Thyroid gland (tissue), 4 donors: ENCODE measurements around the gene ABAT. TPM values are rescaled to one million over a fixed set of nuclear protein-coding genes. Genes with fewer than 3 reads are reported as not detected.

Experiments used
- DNase-seq, 2 donors: peaks; one replicate each; pipeline ENCODE4 v3.0.0-alpha.2; 2019
- H3K27ac ChIP-seq, 3 donors: fragments of 200-600 bp; sonication (generic); 1 replicate in 2 of 3; 2 replicates in 1 of 3; pipeline ENCODE4 v1.5.1; 2016 to 2019; ENCODE audit warnings: mild to moderate bottlenecking in 1 of 3, moderate library complexity in 1 of 3
- H3K27me3 ChIP-seq: fragments of 200-600 bp; sonication (generic); one replicate; pipeline ENCODE4 v1.5.1; 2019
- H3K36me3 ChIP-seq, 2 donors: fragments of 200-600 bp; sonication (generic); one replicate each; pipeline ENCODE4 v1.5.1; 2016 to 2019
- H3K4me1 ChIP-seq, 2 donors: fragments of 200-600 bp; sonication (generic); one replicate each; pipeline ENCODE4 v1.5.1; 2017 to 2019
- H3K4me3 ChIP-seq, 3 donors: fragments of 200-600 bp; sonication (generic); replicated peaks in 1 of 3; 1 replicate in 2 of 3; 2 replicates in 1 of 3; pipeline ENCODE4 v1.5.1; 2016; ENCODE audit warnings: mild to moderate bottlenecking in 1 of 3
- H3K9me3 ChIP-seq: fragments of 200-600 bp; sonication (generic); one replicate; pipeline ENCODE4 v1.5.1; 2017
- CTCF ChIP-seq, 6 experiments: fragments of 200-600 bp in 3 of 6; fragments of 450-650 bp in 3 of 6; sonication (generic) in 3 of 6; IDR thresholded peaks; one replicate each; pipeline ENCODE4 v1.5.1; 2016 to 2019; ENCODE audit warnings: antibody characterized with exemption in 6 of 6, mild to moderate bottlenecking in 2 of 6, inconsistent platforms in 1 of 6, moderate library complexity in 1 of 6
- POLR2A ChIP-seq, 2 donors: fragments of 450-650 bp; IDR thresholded peaks; one replicate each; pipeline ENCODE4 v1.6.1; 2017; ENCODE audit warnings: antibody characterized with exemption in 2 of 2, mild to moderate bottlenecking in 2 of 2, moderate library complexity in 1 of 2
- WGBS, 2 donors: methylation state at CpG; one replicate each; pipeline ENCODE4 v1.1.5; 2017; 5-methylcytosine and 5-hydroxymethylcytosine counted together
- intact Hi-C: fragments of 100-400 bp; cut with DNase I; formaldehyde crosslinking; loops from one replicate; pipeline ENCODE4 v1.15.1; 2023
- total RNA-seq, 4 donors: library from RNA; depleted of rRNA; stranded (reverse); fragments of >200 nt; gene quantifications; one replicate each; pipeline ENCODE4 v1.2.3, GENCODE V29; 2016

Gene ABAT
- total RNA-seq, 4 donors from 2014 or later = 10.9 to 53.7 (median 35.9) TPM

DNA sequence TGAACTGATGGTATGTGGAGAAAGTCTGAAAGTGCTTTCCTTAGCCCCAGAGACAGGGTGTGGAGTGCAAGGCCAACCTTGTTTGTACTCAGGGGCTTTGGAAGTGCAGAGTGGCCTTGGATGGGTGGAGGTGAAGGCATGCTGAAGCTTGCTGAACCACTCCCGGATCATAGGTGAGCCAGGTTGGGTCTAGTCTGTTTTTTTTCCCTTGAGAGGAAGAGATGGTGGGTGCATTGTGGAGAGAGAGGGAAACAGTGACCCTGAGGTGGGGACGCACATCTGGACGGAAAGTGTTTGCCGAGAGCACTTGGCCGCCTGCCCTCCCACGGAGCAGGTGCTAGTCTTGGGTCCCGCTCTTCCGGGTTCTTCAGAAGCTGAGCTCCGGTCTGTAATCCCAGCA is 12.5 kb downstream of the ABAT start:
- no peaks in the 10 kb centered on the region for H3K27me3 ChIP-seq
- TF ChIP-seq POLR2A (IDR thresholded peaks at IDR 0.05) (no peak), CTCF (IDR thresholded peaks at IDR 0.05) (no peak)
- H3K27ac ChIP-seq = no peak overlapping the region
- intact Hi-C loops = no loop called here
- WGBS, 2 donors = 83 to 89% methylated on average over 9 of the region's 9 CpGs
- no peaks in the 10 kb centered on the region for H3K9me3 ChIP-seq
- H3K4me1 ChIP-seq = peaks cover 5 to 9% of the 10 kb centered on the region in 2 donors
- H3K4me3 ChIP-seq = no peak overlapping the region
- no peak for DNase-seq
- H3K36me3 ChIP-seq = no peaks in the 10 kb centered on the region

DNA sequence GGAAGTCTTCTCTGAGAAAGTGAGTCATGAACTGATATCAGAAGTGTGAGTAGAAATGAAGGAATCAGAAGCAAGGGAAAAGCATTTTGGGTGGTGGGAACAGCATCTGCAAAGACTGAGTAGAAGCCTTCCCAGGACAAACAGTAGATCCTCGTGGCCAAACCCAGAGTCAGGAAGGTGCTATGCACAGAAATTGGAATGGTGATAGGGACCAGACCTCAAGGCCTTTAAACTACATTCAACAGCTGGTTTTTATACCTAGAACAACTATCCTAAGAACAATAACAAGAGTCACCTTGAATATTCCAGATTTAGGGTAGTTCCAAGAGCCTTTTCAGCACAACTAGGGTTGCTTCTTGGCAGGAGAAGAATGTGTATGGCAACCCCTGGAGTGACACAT is 15.3 kb downstream of the ABAT start:
- no peak for DNase-seq
- TF ChIP-seq CTCF (IDR thresholded peaks at IDR 0.05) (no peak), POLR2A (IDR thresholded peaks at IDR 0.05) (no peak)
- intact Hi-C loops = no loop called here
- Histone ChIP-seq H3K27me3 (no peaks in the 10 kb centered on the region), H3K4me1 (peaks cover 5 to 9% of the 10 kb centered on the region in 2 donors), H3K36me3 (no peaks in the 10 kb centered on the region), H3K27ac (no peak overlapping the region), H3K4me3 (no peak overlapping the region), H3K9me3 (no peaks in the 10 kb centered on the region)
- WGBS, 2 donors = 81 to 84% methylated on average over 1 of the region's 1 CpG

GRCh38 chr16:8691728-8692127 is 17.3 kb downstream of the ABAT start:
- WGBS, 2 donors = 85 to 92% methylated on average over 5 to 8 of the region's 8 CpGs
- DNase-seq = no peak
- no peak overlapping the region for H3K4me3 ChIP-seq
- H3K36me3 ChIP-seq = no peaks in the 10 kb centered on the region
- no peaks in the 10 kb centered on the region for H3K9me3 ChIP-seq
- H3K27ac ChIP-seq = no peak overlapping the region
- peaks cover 0 to under 1% of the 10 kb centered on the region in 2 donors for H3K4me1 ChIP-seq
- TF ChIP-seq CTCF (IDR thresholded peaks at IDR 0.05) (no peak), POLR2A (IDR thresholded peaks at IDR 0.05) (no peak)
- H3K27me3 ChIP-seq = no peaks in the 10 kb centered on the region
- intact Hi-C loops = no loop called here

DNA sequence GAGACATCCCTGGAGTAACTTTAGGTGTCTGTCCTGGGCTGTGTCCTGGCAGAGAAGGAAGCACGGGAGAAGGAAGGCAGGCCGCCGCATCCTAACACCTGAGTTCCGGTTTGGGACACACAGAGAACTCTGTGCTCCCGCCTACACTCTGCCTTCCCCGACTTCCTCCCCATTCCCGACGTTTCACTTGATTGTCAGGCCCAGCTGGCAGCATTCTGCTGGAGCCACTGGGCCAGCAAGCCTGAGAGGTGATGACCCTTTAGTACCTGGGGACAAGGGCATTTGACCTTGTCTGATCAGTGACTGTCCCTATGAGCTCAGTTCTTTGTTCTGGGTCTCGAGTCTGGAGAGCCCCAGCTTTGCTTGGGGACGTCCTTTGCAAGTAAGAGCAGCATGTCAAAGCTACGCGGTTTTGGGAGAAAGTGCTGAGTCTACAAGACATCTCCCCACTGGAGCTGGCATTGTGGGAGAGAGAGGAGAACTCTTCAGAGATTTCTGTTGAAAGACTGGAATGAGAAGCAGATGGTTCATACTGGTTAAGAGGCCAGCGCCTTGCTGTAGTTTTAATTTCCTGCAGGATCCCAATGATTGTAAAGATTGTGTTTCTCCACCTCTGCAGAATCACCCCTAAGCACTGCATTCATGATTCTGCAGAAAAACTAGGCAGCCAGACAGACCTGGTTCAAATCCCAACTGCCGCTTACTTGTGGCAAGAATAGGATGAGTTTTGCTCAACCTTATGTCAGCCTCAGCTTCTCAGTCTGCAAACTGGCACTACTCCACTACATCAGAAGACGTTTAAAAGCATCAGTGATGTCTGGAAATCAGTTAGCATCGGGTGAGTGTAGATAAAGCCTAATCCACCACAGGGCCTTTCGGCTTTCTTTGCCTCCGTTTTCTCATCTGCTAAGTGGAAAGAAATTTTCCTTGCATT is 20.6 kb downstream of the ABAT start:
- Histone ChIP-seq H3K9me3 (no peaks in the 10 kb centered on the region), H3K27ac (no peak overlapping the region), H3K36me3 (no peaks in the 10 kb centered on the region), H3K27me3 (no peaks in the 10 kb centered on the region), H3K4me3 (no peak overlapping the region), H3K4me1 (no peaks in the 10 kb centered on the region)
- WGBS, 2 donors = 76 to 82% methylated on average over 15 to 18 of the region's 18 CpGs
- no peak for TF ChIP-seq CTCF (IDR thresholded peaks at IDR 0.05)
- no peak for TF ChIP-seq POLR2A (IDR thresholded peaks at IDR 0.05)
- intact Hi-C loops = no loop called here
- no peak for DNase-seq

GRCh38 chr16:8696880-8697279 is 22.5 kb downstream of the ABAT start:
- TF ChIP-seq POLR2A (IDR thresholded peaks at IDR 0.05) (no peak), CTCF (IDR thresholded peaks at IDR 0.05) (no peak)
- Histone ChIP-seq H3K27ac (no peak overlapping the region), H3K27me3 (no peaks in the 10 kb centered on the region), H3K4me1 (no peaks in the 10 kb centered on the region), H3K4me3 (no peak overlapping the region), H3K36me3 (no peaks in the 10 kb centered on the region), H3K9me3 (no peaks in the 10 kb centered on the region)
- WGBS, 2 donors = 84 to 92% methylated on average over 12 of the region's 12 CpGs
- DNase-seq = no peak
- intact Hi-C loops = no loop called here
